GM18873 (cell line): ENCODE results near the gene PPIH.
A peak's percentile ranks its signal among the peaks of the same experiment; 100 is the strongest.
"Not testable (repeated sequence)": the region's sequence is repeated elsewhere in the genome, so short reads cannot be mapped to it uniquely, and the experiment has no call there.

ENCODE experiments used
- ATAC-seq: cut with Tn5 transposase; IDR thresholded peaks from one replicate; pipeline ENCODE4 v1.9.1; 2021; ENCODE audit warnings: mild to moderate bottlenecking, moderate library complexity, moderate number of reproducible peaks; ENCODE audit not compliant: unreplicated experiment, low FRiP score

Gene PPIH

GRCh38 chr1:42657981-42658876 is at the start of gene PPIH:
TSS of gene PPIH (plus strand) at chr1:42658423. CDS start at chr1:42658447, 24 bp downstream.
- peak; percentile 78 for ATAC-seq

- no peak for ATAC-seq
These were observed 44.5 kb upstream of the PPIH start for GRCh38 chr1:42613803-42614131.

- ATAC-seq = no peak
These were observed 39.4 kb upstream of the PPIH start for GRCh38 chr1:42618866-42619265.

- no peak for ATAC-seq
These were observed 37.9 kb upstream of the PPIH start for GRCh38 chr1:42620307-42620706.

GRCh38 chr1:42621180-42621579 is 37.0 kb upstream of the PPIH start:
- ATAC-seq = not testable (repeated sequence)

GRCh38 chr1:42627205-42627604 is 31.0 kb upstream of the PPIH start:
- not testable (repeated sequence) for ATAC-seq

GRCh38 chr1:42639116-42639515 is 19.1 kb upstream of the PPIH start:
- ATAC-seq = no peak

- no peak for ATAC-seq
These were observed 12.2 kb upstream of the PPIH start for GRCh38 chr1:42646056-42646455.

- no peak for ATAC-seq
These were observed 1.0 kb upstream of the PPIH start for GRCh38 chr1:42657201-42657600.

GRCh38 chr1:42658877-42659337 is 684 bp downstream of the PPIH start:
- ATAC-seq = peak; percentile 9

- no peak for ATAC-seq
These were observed 2.8 kb downstream of the PPIH start for GRCh38 chr1:42660907-42661500.

- no peak for ATAC-seq
These were observed 11.7 kb downstream of the PPIH start for GRCh38 chr1:42669936-42670335.

GRCh38 chr1:42670425-42670824 is 12.2 kb downstream of the PPIH start:
- ATAC-seq = no peak

- no peak for ATAC-seq
These were observed 16.0 kb downstream of the PPIH start for GRCh38 chr1:42674214-42674613.

- no peak for ATAC-seq
These were observed 16.5 kb downstream of the PPIH start for GRCh38 chr1:42674682-42675081.

- ATAC-seq = no peak
These were observed 17.2 kb downstream of the PPIH start for GRCh38 chr1:42675467-42675866.

GRCh38 chr1:42676534-42677087 is 18.4 kb downstream of the PPIH start:
- ATAC-seq = no peak

GRCh38 chr1:42679364-42679983 is 21.3 kb downstream of the PPIH start:
- ATAC-seq = no peak

- no peak for ATAC-seq
These were observed 21.8 kb downstream of the PPIH start for GRCh38 chr1:42680055-42680454.

- ATAC-seq = no peak
These were observed 22.9 kb downstream of the PPIH start for GRCh38 chr1:42680921-42681683.
